GM21381 (cell line): ENCODE results near the gene ZNF232.
"Not testable (repeated sequence)": the region's sequence is repeated elsewhere in the genome, so short reads cannot be mapped to it uniquely, and the experiment has no call there.

Experiments
- ATAC-seq: cut with Tn5 transposase; IDR thresholded peaks from one replicate; pipeline ENCODE4 v1.9.1; 2021; ENCODE audit warnings: mild to moderate bottlenecking, moderate library complexity; ENCODE audit not compliant: unreplicated experiment

Gene ZNF232

GRCh38 chr17:5111402-5112204 lies at the start of gene ZNF232:
TSS of gene ZNF232 (minus strand) at chr17:5111878. CDS start at chr17:5111822, 56 bp downstream.
- ATAC-seq, result peak; percentile 74

GRCh38 chr17:5160702-5161101 lies 49.0 kb upstream of the ZNF232 start:
- ATAC-seq, result not testable (repeated sequence)

GRCh38 chr17:5146122-5146521 lies 34.4 kb upstream of the ZNF232 start:
- not testable (repeated sequence) for ATAC-seq

GRCh38 chr17:5142877-5143276 lies 31.2 kb upstream of the ZNF232 start:
- not testable (repeated sequence) for ATAC-seq

GRCh38 chr17:5139458-5139732 lies 27.7 kb upstream of the ZNF232 start:
- no peak for ATAC-seq

GRCh38 chr17:5138616-5139457 lies 27.2 kb upstream of the ZNF232 start:
- ATAC-seq, result no peak

GRCh38 chr17:5138198-5138544 lies 26.5 kb upstream of the ZNF232 start:
- ATAC-seq, result not testable (repeated sequence)

- not testable (repeated sequence) for ATAC-seq
Observed at GRCh38 chr17:5137511-5138197, 26.0 kb upstream of the ZNF232 start.

GRCh38 chr17:5136580-5137412 lies 25.1 kb upstream of the ZNF232 start:
- not testable (repeated sequence) for ATAC-seq

GRCh38 chr17:5135726-5136579 lies 24.3 kb upstream of the ZNF232 start:
- no peak for ATAC-seq

GRCh38 chr17:5135131-5135712 lies 23.5 kb upstream of the ZNF232 start:
- not testable (repeated sequence) for ATAC-seq

- ATAC-seq, result not testable (repeated sequence)
Observed at GRCh38 chr17:5134571-5134970, 22.9 kb upstream of the ZNF232 start.

- ATAC-seq, result not testable (repeated sequence)
Observed at GRCh38 chr17:5133961-5134360, 22.3 kb upstream of the ZNF232 start.

GRCh38 chr17:5133311-5133710 lies 21.6 kb upstream of the ZNF232 start:
- no peak for ATAC-seq

GRCh38 chr17:5132503-5133225 lies 21.0 kb upstream of the ZNF232 start:
- ATAC-seq, result not testable (repeated sequence)

GRCh38 chr17:5131799-5132502 lies 20.3 kb upstream of the ZNF232 start:
- ATAC-seq, result not testable (repeated sequence)

- ATAC-seq, result no peak
Observed at GRCh38 chr17:5131146-5131715, 19.6 kb upstream of the ZNF232 start.

GRCh38 chr17:5130687-5131086 lies 19.0 kb upstream of the ZNF232 start:
- ATAC-seq, result not testable (repeated sequence)
